Natural killer cell (primary cell): Measurements from ENCODE around the gene KCNMB3. TPM values are rescaled to one million over a fixed set of nuclear protein-coding genes. Genes with fewer than 3 reads are reported as not detected.

Source experiments
- ATAC-seq, 3 donors: fragments of 150-1000 bp in 2 of 3; fragments of 200-7000 bp in 1 of 3; cut with Tn5 transposase; 1 replicate in 1 of 3; 2 replicates in 2 of 3; pipeline ENCODE4 v1.10.0; 2021; ENCODE audit warnings: mild to moderate bottlenecking in 2 of 3, moderate library complexity in 2 of 3
- DNase-seq, 2 donors: peaks; one replicate each; pipeline versions ENCODE4 v3.0.0 to v3.0.0-alpha.2; 2013 to 2021; ENCODE audit warnings: mixed read lengths in 1 of 2
- H3K27ac ChIP-seq: one replicate; pipeline ENCODE4 v1.5.1; 2013; ENCODE audit warnings: mild to moderate bottlenecking, low read length
- H3K27me3 ChIP-seq: one replicate; pipeline ENCODE4 v1.6.1; 2013; ENCODE audit warnings: low read length; ENCODE audit not compliant: control insufficient read depth, insufficient read depth
- H3K36me3 ChIP-seq: one replicate; pipeline ENCODE4 v1.6.1; 2013; ENCODE audit warnings: low read length; ENCODE audit not compliant: control insufficient read depth, insufficient read depth
- H3K4me1 ChIP-seq: one replicate; pipeline ENCODE4 v1.6.1; 2013; ENCODE audit warnings: low read length; ENCODE audit not compliant: control insufficient read depth, insufficient read depth
- H3K4me3 ChIP-seq: one replicate; pipeline ENCODE4 v1.5.1; 2013; ENCODE audit warnings: low read length
- H3K9me3 ChIP-seq: one replicate; pipeline ENCODE4 v1.6.1; 2013; ENCODE audit warnings: low read length; ENCODE audit not compliant: control insufficient read depth, insufficient read depth
- H3K27ac Mint-ChIP-seq, 2 donors: one replicate each; pipeline ENCODE4 v1.8.0; 2022; ENCODE audit warnings: mild to moderate bottlenecking in 2 of 2, mixed read lengths in 2 of 2, moderate library complexity in 1 of 2
- H3K27me3 Mint-ChIP-seq, 2 donors: one replicate each; pipeline ENCODE4 v1.8.0; 2022; ENCODE audit warnings: low read depth in 2 of 2, mixed read lengths in 2 of 2
- H3K36me3 Mint-ChIP-seq: one replicate; pipeline ENCODE4 v1.8.0; 2022; ENCODE audit warnings: mixed read lengths
- H3K4me1 Mint-ChIP-seq, 2 donors: one replicate each; pipeline ENCODE4 v1.8.0; 2022; ENCODE audit warnings: mixed read lengths in 2 of 2
- H3K4me3 Mint-ChIP-seq: one replicate; pipeline ENCODE4 v1.8.0; 2022; ENCODE audit warnings: mild to moderate bottlenecking, moderate library complexity, mixed read lengths
- H3K9me3 Mint-ChIP-seq, 2 donors: one replicate each; pipeline ENCODE4 v1.8.0; 2022; ENCODE audit warnings: mixed read lengths in 2 of 2
- WGBS: methylation state at CpG from one replicate; pipeline ENCODE4 v1.1.7; 2013; ENCODE audit warnings: missing lambda C conversion rate; ENCODE audit not compliant: insufficient coverage; 5-methylcytosine and 5-hydroxymethylcytosine counted together
- intact Hi-C: fragments of 100-400 bp; cut with micrococcal nuclease; formaldehyde crosslinking; loops from one replicate; pipeline ENCODE4 v1.14.2; 2022
- total RNA-seq, 4 donors: library from RNA; stranded (reverse); fragments of 120-200 nt in 1 of 4; gene quantifications; one replicate each; pipeline versions ENCODE4 v1.2.3 to v1.2.4, GENCODE V29; 2013 to 2022
- TF ChIP-seq, protein P1 (sequence below): fragments of 200-600 bp; IDR thresholded peaks from one replicate; pipeline ENCODE4 v1.8.0; 2022; ENCODE audit warnings: antibody characterized with exemption

KCNMB3 gene
- total RNA-seq, 3 donors from 2014 or later (not counting 1 experiment from before 2014, with no cell fraction given) = 1.3 to 1.8 (median 1.4) TPM

DNA sequence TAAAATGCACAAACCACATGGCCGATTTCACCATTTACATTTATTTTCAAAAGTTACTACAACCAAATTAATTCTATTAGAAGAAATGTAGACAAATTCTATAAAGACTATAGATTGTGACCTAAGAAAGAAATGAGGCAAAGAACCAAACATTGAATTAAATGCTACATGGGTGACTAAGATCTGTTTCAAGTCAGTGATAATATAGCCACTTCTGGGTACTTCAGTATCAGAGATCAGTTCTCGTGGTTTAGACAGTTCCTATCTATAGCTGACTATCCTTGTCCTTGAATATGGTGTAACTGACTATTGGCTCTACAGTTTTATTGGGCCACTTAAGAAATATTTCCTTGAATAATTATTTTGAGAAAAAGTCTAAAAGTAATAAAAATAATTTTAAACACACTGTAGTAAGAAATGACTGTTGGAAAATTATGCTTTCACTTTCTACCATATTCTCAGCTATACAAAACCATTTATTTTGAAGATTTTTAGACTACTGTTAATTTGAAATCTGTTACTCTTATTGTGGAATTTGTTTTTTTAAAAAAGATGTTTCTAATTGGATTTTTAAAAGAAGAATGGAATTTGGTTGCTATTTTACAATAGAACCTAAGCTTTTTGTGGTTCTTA lies 14.1 kb downstream of the KCNMB3 start:
- ATAC-seq (no peak), DNase-seq (no peak)
- TF ChIP-seq, protein P1, sequence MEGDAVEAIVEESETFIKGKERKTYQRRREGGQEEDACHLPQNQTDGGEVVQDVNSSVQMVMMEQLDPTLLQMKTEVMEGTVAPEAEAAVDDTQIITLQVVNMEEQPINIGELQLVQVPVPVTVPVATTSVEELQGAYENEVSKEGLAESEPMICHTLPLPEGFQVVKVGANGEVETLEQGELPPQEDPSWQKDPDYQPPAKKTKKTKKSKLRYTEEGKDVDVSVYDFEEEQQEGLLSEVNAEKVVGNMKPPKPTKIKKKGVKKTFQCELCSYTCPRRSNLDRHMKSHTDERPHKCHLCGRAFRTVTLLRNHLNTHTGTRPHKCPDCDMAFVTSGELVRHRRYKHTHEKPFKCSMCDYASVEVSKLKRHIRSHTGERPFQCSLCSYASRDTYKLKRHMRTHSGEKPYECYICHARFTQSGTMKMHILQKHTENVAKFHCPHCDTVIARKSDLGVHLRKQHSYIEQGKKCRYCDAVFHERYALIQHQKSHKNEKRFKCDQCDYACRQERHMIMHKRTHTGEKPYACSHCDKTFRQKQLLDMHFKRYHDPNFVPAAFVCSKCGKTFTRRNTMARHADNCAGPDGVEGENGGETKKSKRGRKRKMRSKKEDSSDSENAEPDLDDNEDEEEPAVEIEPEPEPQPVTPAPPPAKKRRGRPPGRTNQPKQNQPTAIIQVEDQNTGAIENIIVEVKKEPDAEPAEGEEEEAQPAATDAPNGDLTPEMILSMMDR = no peak
- no peaks in the 10 kb centered on the region for H3K27me3 Mint-ChIP-seq
- Histone ChIP-seq H3K27me3 (no peaks in the 10 kb centered on the region), H3K4me1 (no peaks in the 10 kb centered on the region), H3K4me3 (no peak overlapping the region), H3K36me3 (peaks cover 16% of the 10 kb centered on the region), H3K27ac (no peak overlapping the region), H3K9me3 (no peaks in the 10 kb centered on the region)
- intact Hi-C loops = no loop called here
- H3K36me3 Mint-ChIP-seq = peaks cover 17% of the 10 kb centered on the region
- H3K4me3 Mint-ChIP-seq = no peak overlapping the region
- 60% methylated on average over 1 of the region's 2 CpGs for WGBS
- H3K4me1 Mint-ChIP-seq = no peaks in the 10 kb centered on the region
- no peak overlapping the region for H3K27ac Mint-ChIP-seq
- no peaks in the 10 kb centered on the region for H3K9me3 Mint-ChIP-seq

DNA sequence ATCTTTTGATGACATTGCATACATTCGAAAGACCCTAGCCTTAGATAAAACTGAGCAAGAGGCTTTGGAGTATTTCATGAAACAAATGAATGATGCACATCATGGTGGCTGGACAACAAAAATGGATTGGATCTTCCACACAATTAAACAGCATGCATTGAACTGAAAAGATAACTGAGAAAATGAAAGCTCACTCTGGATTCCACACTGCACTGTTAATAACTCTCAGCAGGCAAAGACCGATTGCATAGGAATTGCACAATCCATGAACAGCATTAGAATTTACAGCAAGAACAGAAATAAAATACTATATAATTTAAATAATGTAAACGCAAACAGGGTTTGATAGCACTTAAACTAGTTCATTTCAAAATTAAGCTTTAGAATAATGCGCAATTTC lies 16.7 kb downstream of the KCNMB3 start:
- H3K9me3 Mint-ChIP-seq = no peaks in the 10 kb centered on the region
- no peaks in the 10 kb centered on the region for H3K27me3 ChIP-seq
- 100% methylated on average over 1 of the region's 4 CpGs for WGBS
- H3K27ac Mint-ChIP-seq = no peak overlapping the region
- H3K27ac ChIP-seq = no peak overlapping the region
- ATAC-seq (no peak), DNase-seq (no peak)
- no peak overlapping the region for H3K4me3 ChIP-seq
- peaks cover 30% of the 10 kb centered on the region for H3K36me3 ChIP-seq
- TF ChIP-seq, protein P1 = no peak
- intact Hi-C loops = no loop called here
- peaks cover 25% of the 10 kb centered on the region for H3K36me3 Mint-ChIP-seq
- no peak overlapping the region for H3K4me3 Mint-ChIP-seq
- H3K27me3 Mint-ChIP-seq = no peaks in the 10 kb centered on the region
- no peaks in the 10 kb centered on the region for H3K9me3 ChIP-seq
- no peaks in the 10 kb centered on the region for H3K4me1 Mint-ChIP-seq
- H3K4me1 ChIP-seq = no peaks in the 10 kb centered on the region

DNA sequence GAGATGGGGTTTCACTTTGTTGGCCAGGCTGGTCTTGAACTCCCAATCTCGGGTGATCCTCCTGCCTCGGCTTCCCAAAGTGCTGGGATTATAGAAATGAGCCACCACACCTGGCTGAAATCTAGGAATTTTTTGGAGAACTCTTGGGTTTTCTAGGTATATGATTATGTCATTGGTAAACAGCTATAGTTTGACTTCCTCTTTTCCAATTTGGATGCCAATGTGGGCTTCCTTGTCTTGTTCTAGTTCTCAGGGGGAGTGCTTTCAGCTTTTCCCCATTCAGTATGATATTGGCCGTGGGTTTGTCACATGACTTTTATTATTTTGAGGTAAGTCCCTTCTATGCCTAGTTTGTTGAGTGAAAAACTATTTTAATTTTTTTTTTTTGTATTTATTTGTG lies 17.9 kb downstream of the KCNMB3 start:
- ATAC-seq (no peak), DNase-seq (no peak)
- H3K27ac Mint-ChIP-seq = no peak overlapping the region
- no peaks in the 10 kb centered on the region for H3K9me3 Mint-ChIP-seq
- no peaks in the 10 kb centered on the region for H3K4me1 Mint-ChIP-seq
- no peak overlapping the region for H3K4me3 Mint-ChIP-seq
- Histone ChIP-seq H3K4me1 (no peaks in the 10 kb centered on the region), H3K9me3 (no peaks in the 10 kb centered on the region), H3K4me3 (no peak overlapping the region), H3K27ac (no peak overlapping the region), H3K27me3 (no peaks in the 10 kb centered on the region), H3K36me3 (peaks cover 33% of the 10 kb centered on the region)
- H3K27me3 Mint-ChIP-seq = no peaks in the 10 kb centered on the region
- TF ChIP-seq, protein P1 = no peak
- WGBS = 100% methylated on average over 3 of the region's 3 CpGs
- intact Hi-C loops = no loop called here
- peaks cover 25% of the 10 kb centered on the region for H3K36me3 Mint-ChIP-seq

DNA sequence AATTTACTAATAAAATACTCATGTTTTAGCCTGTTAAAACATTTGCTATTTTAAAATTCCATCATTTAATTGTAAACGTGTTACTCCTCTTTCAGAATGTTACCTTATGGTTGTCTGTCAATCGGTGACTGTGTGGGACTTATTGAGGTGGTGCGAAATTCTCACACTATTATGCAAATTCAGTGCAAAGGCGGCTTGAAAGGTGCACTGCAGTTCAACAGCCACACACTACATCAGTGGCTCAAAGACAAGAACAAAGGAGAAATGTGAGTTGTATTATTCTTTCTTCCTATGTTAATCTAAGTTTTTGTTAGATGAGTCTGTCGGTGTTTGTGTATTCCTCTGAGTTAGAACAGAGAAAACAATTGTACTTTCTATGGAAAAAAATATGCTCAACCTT lies 21.7 kb downstream of the KCNMB3 start:
- ATAC-seq (no peak), DNase-seq (no peak)
- H3K9me3 Mint-ChIP-seq = no peaks in the 10 kb centered on the region
- H3K27me3 Mint-ChIP-seq = no peaks in the 10 kb centered on the region
- no peaks in the 10 kb centered on the region for H3K4me1 Mint-ChIP-seq
- intact Hi-C loops = no loop called here
- H3K4me3 ChIP-seq = no peak overlapping the region
- peaks cover 24% of the 10 kb centered on the region for H3K36me3 Mint-ChIP-seq
- no peak overlapping the region for H3K27ac ChIP-seq
- H3K36me3 ChIP-seq = peaks cover 46% of the 10 kb centered on the region
- TF ChIP-seq, protein P1 = no peak
- H3K27ac Mint-ChIP-seq = no peak overlapping the region
- 73% methylated on average over 3 of the region's 5 CpGs for WGBS
- H3K4me3 Mint-ChIP-seq = no peak overlapping the region
- no peaks in the 10 kb centered on the region for H3K4me1 ChIP-seq
- H3K27me3 ChIP-seq = no peaks in the 10 kb centered on the region
- no peaks in the 10 kb centered on the region for H3K9me3 ChIP-seq
